GM18517 (cell line): ENCODE results near the gene IFNB1.

ENCODE experiments used
- ATAC-seq: cut with Tn5 transposase; IDR thresholded peaks from one replicate; pipeline ENCODE4 v1.9.1; 2021; ENCODE audit warnings: mild to moderate bottlenecking, moderate library complexity; ENCODE audit not compliant: unreplicated experiment

IFNB1 gene

GRCh38 chr9:21077781-21078180, at the start of gene IFNB1:
TSS of gene IFNB1 (minus strand) at chr9:21077942. CDS start at chr9:21077869, 73 bp downstream.
- ATAC-seq = no peak

GRCh38 chr9:21121595-21122251, 44.0 kb upstream of the IFNB1 start:
- peak; percentile 88 for ATAC-seq

- no peak for ATAC-seq
Measured at GRCh38 chr9:21121079-21121478, 43.3 kb upstream of the IFNB1 start.

- ATAC-seq = no peak
Measured at GRCh38 chr9:21119093-21119770, 41.5 kb upstream of the IFNB1 start.

DNA sequence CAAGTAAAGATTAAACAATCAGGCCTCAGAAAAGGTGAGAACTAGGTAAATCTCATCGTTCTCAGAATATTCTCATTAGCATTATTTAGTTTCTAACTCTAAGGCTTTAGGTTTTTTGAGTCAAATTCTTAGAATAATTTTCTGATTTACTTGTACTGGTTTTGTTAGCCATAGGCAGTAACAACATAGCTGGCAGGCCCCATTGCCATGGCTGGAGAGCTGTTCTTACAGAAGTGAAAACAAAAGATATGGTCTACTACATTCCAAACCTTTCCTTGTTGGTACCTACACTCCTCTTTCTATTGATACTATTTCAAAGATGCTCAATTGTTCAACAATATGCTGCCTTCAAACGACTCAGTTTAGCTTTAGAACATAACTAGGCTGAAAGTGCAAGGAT, 36.6 kb upstream of the IFNB1 start:
- ATAC-seq = no peak

DNA sequence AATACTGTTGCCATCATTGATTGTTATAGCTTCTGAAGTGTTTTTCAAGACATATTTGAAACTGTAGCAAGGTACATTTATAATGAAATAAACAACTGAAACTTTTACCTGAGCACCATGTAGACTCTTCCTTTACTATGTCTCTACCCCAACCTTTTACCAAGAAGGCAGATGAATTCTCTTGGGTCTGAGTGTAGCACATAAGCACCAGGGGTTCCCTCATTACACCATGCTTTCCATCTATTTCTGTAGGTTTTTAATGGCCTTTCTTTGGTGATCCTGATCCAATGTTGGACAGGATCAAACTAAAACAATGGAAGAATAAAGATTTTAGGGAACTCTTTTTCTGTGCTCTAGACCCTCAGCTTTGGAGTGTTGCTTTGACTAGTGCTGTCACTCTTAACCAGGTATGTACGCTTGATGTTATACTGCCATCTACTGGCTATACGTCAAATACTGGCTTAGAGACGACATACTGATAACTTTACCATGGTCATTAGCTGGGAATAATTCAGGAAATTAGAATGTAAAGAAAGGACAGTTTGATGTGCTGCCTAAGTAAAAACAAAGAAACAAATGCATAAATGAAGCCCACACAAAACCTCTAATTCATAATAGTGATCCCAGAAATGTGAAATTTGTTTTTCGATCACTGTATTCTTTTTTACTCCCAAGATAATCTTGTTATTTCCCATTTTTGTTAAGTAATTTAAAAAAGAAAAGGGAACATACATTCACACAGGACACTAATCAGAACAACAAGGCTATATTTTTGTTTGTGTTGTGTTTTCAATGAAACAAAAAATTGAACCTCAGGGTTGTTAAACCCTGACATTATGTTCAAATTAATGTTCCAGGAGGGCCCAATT, 33.2 kb upstream of the IFNB1 start:
- peak; percentile 93 for ATAC-seq

GRCh38 chr9:21104787-21105186, 27.0 kb upstream of the IFNB1 start:
- no peak for ATAC-seq

DNA sequence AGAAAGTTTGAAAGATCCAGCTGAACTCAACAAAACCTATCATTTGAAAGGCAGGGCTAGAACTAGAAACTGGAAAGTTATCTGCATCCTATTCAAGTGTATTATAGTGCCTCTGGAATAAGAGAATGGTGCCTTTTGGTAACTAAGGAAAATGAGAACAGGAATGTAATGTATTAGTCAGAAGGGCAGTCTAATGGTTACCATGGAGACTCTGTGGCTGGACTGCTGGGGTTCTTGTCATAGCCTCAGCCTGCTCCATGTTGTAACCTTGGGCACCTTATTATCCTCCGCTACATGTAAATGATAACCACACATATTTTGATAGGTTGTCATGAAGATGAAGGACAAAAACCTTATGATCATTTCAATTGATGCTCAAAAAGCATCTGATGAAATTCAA, 24.6 kb upstream of the IFNB1 start:
- ATAC-seq = no peak

DNA sequence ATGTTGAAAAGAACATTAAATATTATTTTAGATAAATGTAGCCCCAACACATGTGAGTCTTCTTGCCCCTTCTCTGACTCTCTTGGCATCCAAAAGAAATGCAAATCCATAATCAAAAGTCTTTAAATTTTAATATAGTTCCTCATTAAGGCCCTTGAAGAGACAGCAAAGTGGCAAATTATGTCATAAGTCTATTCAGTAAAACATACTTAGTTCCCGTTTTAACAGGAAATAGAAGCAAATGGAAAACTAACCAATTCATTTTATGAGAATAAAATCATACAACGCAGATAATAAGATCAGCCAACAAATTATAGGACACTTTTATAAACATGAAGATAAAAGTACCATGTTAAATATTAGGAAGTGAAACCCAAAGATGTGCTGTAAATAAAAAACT, 20.1 kb upstream of the IFNB1 start:
- ATAC-seq = no peak

- no peak for ATAC-seq
Measured at GRCh38 chr9:21096901-21097255, 19.1 kb upstream of the IFNB1 start.

DNA sequence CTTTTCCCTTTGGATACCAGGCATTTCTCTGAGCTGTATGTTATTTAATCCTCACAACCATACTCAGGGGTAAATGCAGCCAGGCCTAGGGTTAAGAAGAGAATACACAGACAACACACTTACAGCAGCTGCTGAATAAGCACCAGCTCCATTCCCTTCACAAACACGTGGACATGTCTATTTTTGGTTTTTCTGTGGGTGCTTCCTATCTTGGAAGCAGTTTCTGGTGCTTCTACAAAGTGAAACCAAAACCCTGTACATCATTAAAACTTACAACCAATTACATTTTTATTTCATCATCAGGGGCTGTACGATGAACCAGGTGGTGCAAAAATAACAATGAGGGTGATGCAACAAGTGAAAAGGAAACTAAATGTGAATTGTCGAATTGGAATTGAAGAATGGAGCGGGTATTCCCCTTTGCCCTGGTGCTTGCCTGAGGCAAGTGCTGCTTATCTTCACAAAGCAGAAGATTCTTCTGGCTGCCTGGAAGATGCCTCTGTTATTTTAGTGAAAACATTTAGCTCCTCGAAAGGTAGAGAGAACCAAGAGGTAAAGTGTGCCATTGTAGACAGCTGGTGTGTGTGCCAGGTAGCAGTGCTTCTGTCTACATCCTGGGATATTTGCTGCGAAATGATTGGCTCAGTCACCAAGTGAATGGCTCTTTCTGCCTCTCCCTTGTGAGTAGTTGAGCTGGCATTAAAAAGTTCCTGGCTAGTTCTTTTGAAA, 18.6 kb upstream of the IFNB1 start:
- ATAC-seq = peak; percentile 96

GRCh38 chr9:21095561-21095960, 17.8 kb upstream of the IFNB1 start:
- no peak for ATAC-seq

GRCh38 chr9:21086538-21086937, 8.8 kb upstream of the IFNB1 start:
- ATAC-seq = no peak

DNA sequence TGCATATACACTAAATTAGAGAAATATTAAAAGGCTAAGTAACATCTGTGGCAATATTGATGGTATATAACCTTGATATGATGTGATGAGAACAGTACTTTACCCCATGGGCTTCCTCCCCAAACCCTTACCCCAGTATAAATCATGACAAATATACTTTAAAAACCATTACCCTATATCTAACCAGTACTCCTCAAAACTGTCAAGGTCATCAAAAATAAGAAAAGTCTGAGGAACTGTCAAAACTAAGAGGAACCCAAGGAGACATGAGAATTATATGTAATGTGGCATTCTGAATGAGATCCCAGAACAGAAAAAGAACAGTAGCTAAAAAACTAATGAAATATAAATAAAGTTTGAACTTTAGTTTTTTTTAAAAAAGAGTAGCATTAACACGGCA, 7.3 kb upstream of the IFNB1 start:
- no peak for ATAC-seq

GRCh38 chr9:21084242-21084850, 6.6 kb upstream of the IFNB1 start:
- ATAC-seq = no peak

DNA sequence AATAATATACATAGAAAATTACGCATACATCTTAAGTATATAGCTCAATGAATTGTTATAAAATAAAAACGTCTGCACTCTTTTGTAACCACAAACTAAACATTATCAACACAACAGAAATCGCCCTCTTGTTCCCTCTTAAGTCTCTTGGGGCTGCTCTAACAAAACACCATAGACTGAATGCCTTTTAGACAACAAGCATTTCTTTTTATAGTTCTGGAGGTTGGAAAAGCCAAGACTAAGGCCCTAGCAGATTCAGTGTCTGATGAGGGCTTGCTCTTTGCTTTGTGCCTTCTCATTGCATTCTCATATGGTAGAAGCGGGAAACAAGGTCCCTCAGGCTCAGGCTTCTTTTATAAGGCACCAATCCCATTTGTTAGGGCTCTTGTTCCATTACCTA, 4.9 kb upstream of the IFNB1 start:
- no peak for ATAC-seq

DNA sequence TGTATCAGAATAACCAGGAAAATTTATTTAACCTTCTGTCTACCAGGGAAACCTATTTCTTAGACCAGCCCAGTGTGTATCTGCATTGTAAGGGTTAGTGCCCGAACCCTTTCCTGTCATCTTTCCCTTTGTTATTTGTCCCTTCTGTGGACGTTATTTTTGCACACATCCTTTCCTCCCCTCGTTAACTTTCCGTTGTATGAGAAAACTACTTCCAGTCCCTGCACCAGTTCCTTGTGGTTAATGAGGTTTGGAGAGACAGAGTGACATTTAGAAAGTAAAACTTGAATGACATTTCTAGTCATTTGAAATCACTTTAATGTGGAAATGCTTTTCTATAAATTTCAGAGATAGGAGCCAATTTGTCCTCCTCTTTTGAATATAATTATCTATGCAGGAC, 4.3 kb upstream of the IFNB1 start:
- no peak for ATAC-seq

- ATAC-seq = no peak
Measured at GRCh38 chr9:21081451-21081850, 3.7 kb upstream of the IFNB1 start.

DNA sequence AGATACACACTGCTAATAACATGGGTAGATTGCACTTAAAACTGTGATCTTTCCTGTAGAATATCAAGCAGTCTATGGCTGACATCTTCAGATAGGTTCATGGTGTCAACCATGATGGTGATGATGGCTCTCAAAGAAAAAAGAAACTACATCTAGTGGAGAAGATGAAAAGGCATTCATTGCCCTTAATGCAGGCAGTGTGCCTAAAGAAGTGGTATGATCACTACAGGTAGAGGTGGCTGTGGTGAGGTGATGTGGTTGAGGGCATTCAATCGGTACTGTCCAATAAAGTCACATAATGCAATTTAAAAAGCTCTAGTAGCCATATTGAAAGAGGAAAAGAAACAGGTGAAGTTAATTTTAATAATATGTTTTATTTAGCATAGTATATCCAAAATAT, 3.1 kb upstream of the IFNB1 start:
- no peak for ATAC-seq

GRCh38 chr9:21078702-21079101, 960 bp upstream of the IFNB1 start:
- no peak for ATAC-seq

DNA sequence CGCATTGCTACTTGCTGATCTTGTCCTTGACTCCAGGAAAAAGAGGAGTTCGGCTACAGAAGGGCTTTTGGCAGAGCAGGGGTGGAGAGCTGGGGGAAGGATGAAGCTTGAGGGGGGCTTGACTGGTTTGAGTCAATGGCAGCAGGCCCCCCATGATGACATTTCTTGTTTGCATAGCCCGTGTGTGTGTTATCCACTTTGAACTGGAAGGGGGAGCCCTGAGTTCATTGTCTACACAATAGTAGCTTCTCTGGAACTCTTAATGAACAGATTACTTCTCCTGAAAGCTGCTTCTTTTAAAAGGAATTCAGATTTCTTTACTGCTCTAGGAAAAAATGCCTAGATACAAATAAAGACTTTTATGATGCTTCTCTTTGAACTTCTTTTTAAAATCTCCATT, 2.3 kb downstream of the IFNB1 start:
- ATAC-seq = no peak
